BE2C (cell line): Measurements from ENCODE around the gene ARSB.

ENCODE experiments used
- DNase-seq: peaks from one replicate; pipeline ENCODE4 v3.0.0-alpha.2; 2020
- H3K27me3 ChIP-seq: fragments of 250-450 bp; sonication (Bioruptor Pico); 2 replicates; pipeline ENCODE4 v1.5.1; 2020; ENCODE audit warnings: mild to moderate bottlenecking
- H3K36me3 ChIP-seq: fragments of 250-450 bp; sonication (Bioruptor Pico); 2 replicates; pipeline ENCODE4 v1.5.1; 2020; ENCODE audit warnings: mild to moderate bottlenecking
- H3K4me1 ChIP-seq: fragments of 250-450 bp; sonication (Bioruptor Pico); 2 replicates; pipeline ENCODE4 v1.5.1; 2020
- H3K4me3 ChIP-seq: 2 replicates; pipeline ENCODE4 v1.5.1; 2011; ENCODE audit warnings: low read depth, low read length
- H3K9me3 ChIP-seq: fragments of 250-450 bp; sonication (Bioruptor Pico); 2 replicates; pipeline ENCODE4 v1.5.1; 2020
- TF ChIP-seq, protein P1 (sequence below): IDR thresholded peaks from 2 replicates; pipeline ENCODE4 v1.5.1; 2012; ENCODE audit warnings: mild to moderate bottlenecking, low read depth, low read length

ARSB gene

DNA sequence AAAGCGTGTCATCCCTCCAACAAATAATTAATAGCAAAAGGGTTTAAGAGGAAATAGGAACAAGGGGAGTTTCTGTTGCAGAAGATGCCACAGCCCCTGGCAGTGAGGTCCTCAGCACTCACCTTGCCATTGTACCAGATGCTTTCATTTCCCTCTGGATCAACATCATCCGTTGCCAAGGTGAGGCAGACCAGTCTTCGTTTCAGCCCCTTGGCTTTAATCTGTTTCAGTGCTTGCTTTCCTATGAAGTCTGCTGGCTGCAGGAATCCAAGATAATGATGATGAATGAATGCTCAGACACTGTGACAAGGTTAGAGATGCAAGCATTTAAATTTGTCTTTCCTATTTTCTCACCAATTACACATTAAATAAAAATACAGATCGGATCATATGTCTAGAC is 20.0 kb upstream of the ARSB start:
- DNase-seq: no peak
- H3K4me3 ChIP-seq: no peak overlapping the region
- TF ChIP-seq, protein P1, sequence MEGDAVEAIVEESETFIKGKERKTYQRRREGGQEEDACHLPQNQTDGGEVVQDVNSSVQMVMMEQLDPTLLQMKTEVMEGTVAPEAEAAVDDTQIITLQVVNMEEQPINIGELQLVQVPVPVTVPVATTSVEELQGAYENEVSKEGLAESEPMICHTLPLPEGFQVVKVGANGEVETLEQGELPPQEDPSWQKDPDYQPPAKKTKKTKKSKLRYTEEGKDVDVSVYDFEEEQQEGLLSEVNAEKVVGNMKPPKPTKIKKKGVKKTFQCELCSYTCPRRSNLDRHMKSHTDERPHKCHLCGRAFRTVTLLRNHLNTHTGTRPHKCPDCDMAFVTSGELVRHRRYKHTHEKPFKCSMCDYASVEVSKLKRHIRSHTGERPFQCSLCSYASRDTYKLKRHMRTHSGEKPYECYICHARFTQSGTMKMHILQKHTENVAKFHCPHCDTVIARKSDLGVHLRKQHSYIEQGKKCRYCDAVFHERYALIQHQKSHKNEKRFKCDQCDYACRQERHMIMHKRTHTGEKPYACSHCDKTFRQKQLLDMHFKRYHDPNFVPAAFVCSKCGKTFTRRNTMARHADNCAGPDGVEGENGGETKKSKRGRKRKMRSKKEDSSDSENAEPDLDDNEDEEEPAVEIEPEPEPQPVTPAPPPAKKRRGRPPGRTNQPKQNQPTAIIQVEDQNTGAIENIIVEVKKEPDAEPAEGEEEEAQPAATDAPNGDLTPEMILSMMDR: no peak

DNA sequence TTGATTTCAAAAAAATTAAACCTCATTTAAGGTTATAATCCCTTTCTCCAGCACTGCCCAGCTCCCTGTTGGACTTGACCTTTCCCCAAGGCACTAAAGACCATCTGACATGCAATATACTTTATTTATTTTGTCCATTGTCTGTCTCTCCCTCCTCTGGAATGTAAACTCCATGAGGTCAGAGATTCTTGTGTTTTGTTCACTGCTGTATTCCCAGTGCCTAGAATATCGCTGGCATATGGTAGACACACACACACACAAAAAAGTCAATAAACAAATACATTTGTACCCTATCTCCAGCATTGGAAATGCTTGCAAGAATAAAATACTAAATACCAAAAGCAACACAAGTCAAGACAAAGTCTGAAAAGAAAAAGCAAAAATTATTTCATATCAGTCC is 17.3 kb upstream of the ARSB start:
- peaks cover 3% of the 10 kb centered on the region; the same call in 1 of the 2 replicates for H3K4me1 ChIP-seq
- TF ChIP-seq, protein P1: no peak
- DNase-seq: no peak
- H3K27me3 ChIP-seq: no peaks in the 10 kb centered on the region; the same call in none of the 2 replicates
- no peak overlapping the region for H3K4me3 ChIP-seq
- no peaks in the 10 kb centered on the region for H3K36me3 ChIP-seq
- H3K9me3 ChIP-seq: no peaks in the 10 kb centered on the region

More for the DNA sequence above, 20.0 kb upstream of the ARSB start:
- H3K36me3 ChIP-seq: no peaks in the 10 kb centered on the region
- H3K27me3 ChIP-seq: no peaks in the 10 kb centered on the region; the same call in none of the 2 replicates
- no peaks in the 10 kb centered on the region for H3K9me3 ChIP-seq
- H3K4me1 ChIP-seq: peaks cover 3% of the 10 kb centered on the region; the same call in 1 of the 2 replicates

DNA sequence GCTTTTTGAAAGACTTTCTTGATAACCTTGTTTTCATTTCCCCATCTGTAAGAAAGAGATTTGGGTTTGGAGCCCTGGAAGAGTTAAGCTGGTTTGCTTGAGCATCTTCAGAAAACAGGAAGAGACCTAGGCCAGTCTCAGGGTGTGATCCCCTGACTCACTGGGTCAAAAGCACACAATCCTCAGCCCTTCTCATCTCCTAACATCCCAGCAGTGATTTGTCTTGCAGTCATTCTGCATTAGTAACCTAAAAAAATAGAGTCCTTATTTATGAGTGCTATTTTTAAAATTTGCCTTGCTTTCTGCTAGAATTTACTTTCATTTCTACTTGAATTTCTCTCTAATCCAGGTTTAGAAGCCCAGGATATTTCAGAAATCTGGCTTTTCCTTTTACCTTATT is 16.4 kb upstream of the ARSB start:
- DNase-seq: no peak
- Histone ChIP-seq H3K27me3 (no peaks in the 10 kb centered on the region; the same call in none of the 2 replicates), H3K36me3 (no peaks in the 10 kb centered on the region), H3K9me3 (no peaks in the 10 kb centered on the region), H3K4me1 (peaks cover 3% of the 10 kb centered on the region; the same call in 1 of the 2 replicates), H3K4me3 (no peak overlapping the region)
- TF ChIP-seq, protein P1: no peak

DNA sequence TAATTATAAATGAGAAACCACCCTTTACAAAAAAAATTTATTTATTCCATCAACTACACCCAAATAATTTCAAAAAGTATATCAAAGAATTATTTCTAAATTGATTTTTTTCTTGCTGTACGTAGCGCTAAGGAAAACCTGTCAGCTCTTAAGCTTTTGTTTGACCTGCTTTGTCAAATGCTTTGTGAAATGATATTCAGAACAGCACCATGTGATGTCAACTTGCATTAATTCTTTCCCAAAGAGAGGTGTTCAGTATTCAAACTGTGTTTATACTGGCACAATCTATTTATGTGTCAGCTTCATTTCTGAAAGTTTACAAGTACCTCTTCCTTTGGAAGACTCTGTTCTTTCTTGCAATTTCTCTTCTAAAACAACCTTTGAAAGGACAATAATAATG is 12.0 kb upstream of the ARSB start:
- TF ChIP-seq, protein P1: no peak
- H3K4me1 ChIP-seq: no peaks in the 10 kb centered on the region

DNA sequence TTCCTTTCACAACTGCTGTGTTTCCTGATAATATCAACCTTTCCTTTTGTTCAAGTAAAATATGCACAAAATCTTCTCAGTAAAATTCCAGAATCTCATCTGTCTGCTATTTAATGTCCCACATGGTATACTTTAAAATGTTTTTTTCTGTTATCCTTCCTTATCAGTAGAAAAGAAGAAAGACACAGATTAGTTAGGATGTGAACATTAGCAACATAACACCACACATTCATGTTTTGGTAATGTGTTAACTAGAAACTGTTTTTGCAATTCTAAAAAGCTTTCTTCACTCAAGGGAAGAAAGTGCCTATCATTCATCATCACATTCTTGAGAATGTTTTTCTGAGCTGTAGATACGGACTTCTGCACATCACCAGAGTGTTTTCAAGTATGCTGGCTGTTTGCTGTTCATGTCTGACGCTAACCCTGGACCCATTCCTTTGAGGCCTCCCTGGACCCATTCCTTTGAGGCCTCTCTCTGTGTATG is 10.5 kb upstream of the ARSB start:
- H3K27me3 ChIP-seq: no peaks in the 10 kb centered on the region
- no peaks in the 10 kb centered on the region for H3K4me1 ChIP-seq
- TF ChIP-seq, protein P1: no peak
- DNase-seq: no peak
- no peak overlapping the region for H3K4me3 ChIP-seq
- no peaks in the 10 kb centered on the region for H3K9me3 ChIP-seq
- no peaks in the 10 kb centered on the region for H3K36me3 ChIP-seq

More for the DNA sequence above, 12.0 kb upstream of the ARSB start:
- Histone ChIP-seq H3K9me3 (no peaks in the 10 kb centered on the region), H3K36me3 (no peaks in the 10 kb centered on the region), H3K27me3 (no peaks in the 10 kb centered on the region), H3K4me3 (no peak overlapping the region)
- no peak for DNase-seq

DNA sequence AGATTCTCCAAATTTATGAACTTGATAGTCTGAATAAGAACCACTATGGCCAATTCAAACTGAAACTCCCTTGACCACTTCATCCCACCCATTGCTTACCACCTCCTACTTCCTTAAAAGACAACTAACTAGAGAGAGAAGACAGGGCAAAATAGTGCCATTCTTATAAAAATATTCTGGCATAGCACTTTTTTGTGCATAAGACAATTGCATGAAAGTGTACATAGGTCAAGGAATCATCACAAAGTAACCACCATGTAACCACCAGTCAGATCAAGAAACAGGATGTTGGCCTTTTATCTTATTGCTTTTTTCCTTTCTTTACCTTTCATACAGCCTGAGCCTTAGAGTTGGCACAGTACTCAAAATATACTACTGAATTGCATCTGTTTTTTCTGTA is 8.1 kb upstream of the ARSB start:
- DNase-seq: no peak
- Histone ChIP-seq H3K4me3 (no peak overlapping the region), H3K27me3 (no peaks in the 10 kb centered on the region), H3K9me3 (no peaks in the 10 kb centered on the region), H3K36me3 (no peaks in the 10 kb centered on the region), H3K4me1 (no peaks in the 10 kb centered on the region)
- TF ChIP-seq, protein P1: no peak
